Measurements from ENCODE around the gene ZCCHC14.
"Not testable (repeated sequence)": the region's sequence is repeated elsewhere in the genome, so short reads cannot be mapped to it uniquely, and the experiment has no call there.

ZCCHC14 gene

GRCh38 chr16:87524407-87524806 is 31.6 kb upstream of the ZCCHC14 start:
- no peak for DNase-seq (ENCODE audit: low read depth)

- not testable (repeated sequence) for DNase-seq (ENCODE audit: low read depth)
Observed at GRCh38 chr16:87523605-87524004, 30.8 kb upstream of the ZCCHC14 start.

GRCh38 chr16:87521764-87522163 is 28.9 kb upstream of the ZCCHC14 start:
- DNase-seq (ENCODE audit: low read depth) = not testable (repeated sequence)

- DNase-seq (ENCODE audit: low read depth) = not testable (repeated sequence)
Observed at GRCh38 chr16:87519170-87519569, 26.3 kb upstream of the ZCCHC14 start.

- DNase-seq (ENCODE audit: low read depth) = not testable (repeated sequence)
Observed at GRCh38 chr16:87518430-87519051, 25.7 kb upstream of the ZCCHC14 start.

GRCh38 chr16:87517610-87518429 is 25.0 kb upstream of the ZCCHC14 start:
- DNase-seq (ENCODE audit: low read depth) = not testable (repeated sequence)

- no peak for DNase-seq (ENCODE audit: low read depth)
Observed at GRCh38 chr16:87516361-87516760, 23.5 kb upstream of the ZCCHC14 start.

GRCh38 chr16:87515475-87516330 is 22.9 kb upstream of the ZCCHC14 start:
- DNase-seq (ENCODE audit: low read depth) = no peak

GRCh38 chr16:87509778-87510177 is 17.0 kb upstream of the ZCCHC14 start:
- DNase-seq (ENCODE audit: low read depth) = not testable (repeated sequence)

- DNase-seq (ENCODE audit: low read depth) = no peak
Observed at GRCh38 chr16:87507351-87508069, 14.7 kb upstream of the ZCCHC14 start.

- DNase-seq (ENCODE audit: low read depth) = no peak
Observed at GRCh38 chr16:87506423-87507350, 13.9 kb upstream of the ZCCHC14 start.

- DNase-seq (ENCODE audit: low read depth) = no peak
Observed at GRCh38 chr16:87505834-87506233, 13.0 kb upstream of the ZCCHC14 start.

GRCh38 chr16:87503232-87503937 is 10.6 kb upstream of the ZCCHC14 start:
- DNase-seq (ENCODE audit: low read depth) = not testable (repeated sequence)

GRCh38 chr16:87502308-87502969 is 9.6 kb upstream of the ZCCHC14 start:
- DNase-seq (ENCODE audit: low read depth) = no peak

GRCh38 chr16:87501117-87501516 is 8.3 kb upstream of the ZCCHC14 start:
- DNase-seq (ENCODE audit: low read depth) = no peak

GRCh38 chr16:87499189-87499486 is 6.3 kb upstream of the ZCCHC14 start:
- no peak for DNase-seq (ENCODE audit: low read depth)

- DNase-seq (ENCODE audit: low read depth) = no peak
Observed at GRCh38 chr16:87498324-87499188, 5.7 kb upstream of the ZCCHC14 start.

- not testable (repeated sequence) for DNase-seq (ENCODE audit: low read depth)
Observed at GRCh38 chr16:87497767-87498290, 5.0 kb upstream of the ZCCHC14 start.
